GM19455 (cell line): Measurements from ENCODE around the gene KL.

Experiments
- ATAC-seq: cut with Tn5 transposase; IDR thresholded peaks from one replicate; pipeline ENCODE4 v1.9.1; 2021; ENCODE audit not compliant: unreplicated experiment

The KL gene

GRCh38 chr13:33033986-33034385 is 17.8 kb downstream of the KL start:
- no peak for ATAC-seq

- ATAC-seq: no peak
Observed at GRCh38 chr13:33034882-33035520, 18.8 kb downstream of the KL start.

DNA sequence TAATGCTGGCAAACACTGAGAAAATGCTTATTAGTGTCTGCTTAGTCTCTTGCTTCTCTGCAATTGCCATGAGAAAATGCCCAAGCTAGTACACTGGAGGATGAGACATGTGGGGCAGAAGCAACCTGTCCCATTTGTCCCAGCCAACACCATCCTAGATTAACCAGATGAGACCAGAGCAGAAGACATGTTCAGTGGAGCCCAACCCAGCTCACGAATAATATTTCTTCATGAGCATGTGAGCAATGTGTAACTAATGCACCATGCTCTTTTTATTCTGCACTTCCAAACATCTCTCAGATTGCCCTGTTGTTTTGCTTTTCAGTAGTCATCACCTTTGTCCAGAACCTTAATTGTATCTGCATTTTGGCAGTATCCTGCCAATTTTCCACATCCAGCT is 21.4 kb downstream of the KL start:
- no peak for ATAC-seq

GRCh38 chr13:33040090-33040489 is 23.9 kb downstream of the KL start:
- no peak for ATAC-seq

DNA sequence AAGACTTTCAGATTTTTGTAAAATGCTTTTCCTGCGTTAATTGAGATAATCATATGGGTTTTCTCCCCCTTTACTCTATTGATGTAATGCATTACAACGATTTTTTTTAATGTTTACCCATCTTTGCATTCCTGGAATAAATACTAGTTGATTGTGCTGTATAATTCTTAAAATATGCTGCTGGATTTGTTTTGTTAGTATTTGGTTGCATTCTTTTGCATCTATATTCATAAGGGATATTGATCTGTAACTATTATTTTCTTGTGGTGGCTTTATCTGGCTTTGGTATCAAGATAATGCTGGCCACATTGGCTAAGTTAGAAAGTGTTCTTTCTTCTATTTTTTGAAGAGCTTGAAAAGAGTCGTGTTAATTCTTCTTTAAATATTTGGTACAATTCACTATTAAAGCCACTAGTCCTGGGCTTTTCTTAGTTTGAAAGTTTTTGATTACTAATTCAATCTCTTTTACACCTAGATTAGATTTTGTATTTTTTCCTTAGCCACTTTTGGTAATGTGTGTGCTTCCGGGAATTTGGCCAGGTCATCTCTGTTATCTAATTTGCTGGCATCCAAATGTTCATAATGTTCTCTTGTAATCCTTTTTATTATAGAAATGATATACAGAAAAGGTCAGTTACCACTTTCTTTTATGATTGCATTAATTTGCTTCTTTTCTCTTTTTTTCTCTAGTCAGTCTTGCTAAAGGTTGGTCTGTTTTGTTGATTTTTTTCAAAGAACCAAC is 29.8 kb downstream of the KL start:
- ATAC-seq: no peak

- ATAC-seq: no peak
Observed at GRCh38 chr13:33050161-33050560, 33.9 kb downstream of the KL start.

- no peak for ATAC-seq
Observed at GRCh38 chr13:33051632-33052031, 35.4 kb downstream of the KL start.

- ATAC-seq: no peak
Observed at GRCh38 chr13:33052506-33053280, 36.5 kb downstream of the KL start.

DNA sequence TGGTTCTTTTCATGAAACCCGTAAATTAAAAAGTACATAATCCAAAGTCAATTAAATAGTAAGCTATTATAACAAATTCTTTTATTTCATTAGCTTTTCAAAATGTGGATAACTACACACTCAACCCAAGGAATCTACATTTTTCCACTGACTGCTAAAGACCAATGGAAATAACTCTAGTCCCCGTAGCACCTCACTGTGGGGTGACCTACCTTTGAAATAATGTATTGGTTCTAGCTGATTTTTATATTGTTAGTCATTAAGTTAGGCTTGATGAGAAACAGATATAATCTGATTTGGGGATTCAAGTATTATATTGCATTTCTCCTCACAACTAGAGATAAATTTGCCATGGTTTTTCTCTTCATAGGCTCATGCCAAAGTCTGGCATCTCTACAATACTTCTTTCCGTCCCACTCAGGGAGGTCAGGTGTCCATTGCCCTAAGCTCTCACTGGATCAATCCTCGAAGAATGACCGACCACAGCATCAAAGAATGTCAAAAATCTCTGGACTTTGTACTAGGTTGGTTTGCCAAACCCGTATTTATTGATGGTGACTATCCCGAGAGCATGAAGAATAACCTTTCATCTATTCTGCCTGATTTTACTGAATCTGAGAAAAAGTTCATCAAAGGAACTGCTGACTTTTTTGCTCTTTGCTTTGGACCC is 37.3 kb downstream of the KL start:
- no peak for ATAC-seq

DNA sequence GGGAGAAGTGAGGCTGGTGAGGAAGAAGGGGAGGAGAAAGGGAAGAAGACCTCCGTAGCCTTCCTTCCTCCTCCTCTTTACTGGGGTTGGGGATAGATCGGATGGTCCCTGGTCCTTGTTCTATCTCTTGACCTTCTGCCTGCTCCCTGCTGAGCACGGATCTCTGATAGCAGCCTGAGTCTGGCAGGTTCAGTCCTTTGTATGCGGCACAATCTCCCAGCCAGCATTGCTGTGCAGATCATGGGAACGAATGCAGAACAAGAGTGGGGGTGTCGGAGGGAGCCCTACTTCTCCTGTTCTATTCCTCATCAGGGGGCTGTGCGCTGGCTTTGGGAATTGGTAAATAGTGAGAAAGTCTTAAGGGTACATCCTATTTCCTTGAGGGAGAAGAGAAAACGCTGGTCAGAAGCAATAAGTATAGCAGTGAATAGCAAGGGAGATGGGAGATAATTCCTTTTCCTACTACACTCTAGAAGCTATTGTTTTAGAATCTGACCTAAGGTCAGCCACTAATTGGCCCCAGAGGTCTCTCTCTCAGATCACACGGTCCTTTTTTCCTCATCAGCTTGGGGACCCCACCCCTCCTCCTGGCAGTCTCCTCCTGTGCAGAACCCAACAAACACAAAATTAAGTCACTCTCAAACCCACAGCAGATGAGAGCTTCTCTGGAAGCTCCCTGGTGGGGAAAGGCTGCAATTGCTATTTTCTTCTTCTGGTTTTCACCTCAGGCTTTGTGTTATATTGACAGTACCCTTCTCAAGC is 41.0 kb downstream of the KL start:
- ATAC-seq: no peak

DNA sequence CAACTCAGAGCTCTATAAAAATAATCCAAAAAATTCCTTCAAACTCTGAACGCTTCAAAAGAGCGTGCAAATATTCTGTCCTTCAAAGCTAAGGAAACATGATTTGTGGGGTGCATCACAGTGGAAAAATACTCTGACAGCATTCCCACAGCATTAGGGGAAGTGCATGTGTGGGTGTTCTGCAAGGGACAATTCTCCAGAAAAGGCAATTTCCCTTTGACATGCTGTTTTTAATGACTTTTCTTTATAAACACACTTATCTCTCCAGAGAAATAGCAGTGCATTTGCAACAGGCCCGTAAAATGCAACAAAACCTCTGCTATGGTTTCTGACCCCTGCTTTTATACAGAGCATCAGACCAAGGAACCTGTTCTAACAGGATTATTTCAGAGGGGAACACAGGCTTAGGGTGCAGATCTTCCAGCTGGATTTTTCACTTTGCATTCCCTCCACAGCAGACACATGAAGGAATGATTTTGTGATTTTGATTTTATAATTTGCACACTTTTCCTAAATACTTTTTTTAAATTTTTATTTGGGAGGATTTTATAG is 42.6 kb downstream of the KL start:
- ATAC-seq: no peak

- no peak for ATAC-seq
Observed at GRCh38 chr13:33060815-33061214, 44.6 kb downstream of the KL start.

DNA sequence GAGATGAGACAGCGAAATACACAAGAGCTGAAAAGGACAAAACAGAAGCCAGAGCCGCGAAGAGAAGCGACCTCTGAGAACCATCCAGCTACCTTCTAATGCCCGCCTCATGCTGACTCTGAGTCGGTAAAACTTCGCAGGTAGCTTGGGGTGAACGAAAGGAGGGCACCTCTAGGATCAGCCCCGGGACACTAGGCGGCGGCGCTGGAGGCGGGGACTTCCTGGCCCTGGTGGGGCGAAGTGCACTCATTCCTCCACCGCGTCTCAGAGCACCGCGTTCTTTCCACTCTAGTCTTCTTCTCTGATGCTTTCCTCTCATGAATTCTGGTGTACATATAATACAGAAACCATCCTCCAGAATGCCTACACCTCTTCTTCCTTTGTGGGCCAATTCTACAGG is 50.1 kb downstream of the KL start:
- no peak for ATAC-seq

- no peak for ATAC-seq
Observed at GRCh38 chr13:33069365-33069764, 53.1 kb downstream of the KL start.

DNA sequence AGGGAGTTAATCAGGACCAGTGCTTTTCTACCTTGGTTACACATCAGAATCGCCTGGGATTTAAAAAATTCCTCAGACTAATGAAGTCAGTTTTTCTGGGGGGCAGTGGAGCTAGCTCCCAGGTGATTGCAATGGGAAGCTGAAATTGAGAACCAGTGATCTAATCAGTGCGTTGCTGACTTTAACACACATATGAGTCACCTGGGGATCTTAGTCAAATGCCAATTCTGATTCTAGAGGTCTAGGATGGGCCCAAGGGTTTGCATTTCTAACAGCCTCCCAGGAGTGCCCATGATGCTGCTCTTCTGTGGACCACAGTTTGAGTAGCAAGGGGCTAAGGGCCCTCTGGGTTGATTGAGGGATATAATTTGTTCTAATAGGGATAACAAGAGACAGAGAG is 54.5 kb downstream of the KL start:
- no peak for ATAC-seq

GRCh38 chr13:33072282-33072681 is 56.1 kb downstream of the KL start:
- ATAC-seq: no peak

- ATAC-seq: no peak
Observed at GRCh38 chr13:33072759-33073158, 56.5 kb downstream of the KL start.

DNA sequence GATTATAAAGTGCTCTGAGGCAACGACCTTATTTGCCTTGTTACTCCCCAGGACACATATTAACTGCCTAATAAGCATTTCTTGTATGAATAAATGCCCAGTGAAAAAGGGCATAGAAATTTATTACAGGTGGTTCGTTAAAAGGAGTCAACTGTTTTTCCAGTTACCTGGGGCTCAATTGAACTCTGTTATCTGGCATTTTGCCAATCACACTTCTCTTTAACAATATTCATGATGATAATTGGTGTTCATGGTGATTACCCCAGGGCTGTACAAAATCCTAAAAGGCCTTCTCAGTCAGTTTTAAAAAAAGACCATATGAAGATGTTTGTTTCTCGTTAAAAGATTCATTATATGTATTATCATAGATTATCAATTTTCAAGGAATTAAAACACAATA is 57.1 kb downstream of the KL start:
- ATAC-seq: no peak

DNA sequence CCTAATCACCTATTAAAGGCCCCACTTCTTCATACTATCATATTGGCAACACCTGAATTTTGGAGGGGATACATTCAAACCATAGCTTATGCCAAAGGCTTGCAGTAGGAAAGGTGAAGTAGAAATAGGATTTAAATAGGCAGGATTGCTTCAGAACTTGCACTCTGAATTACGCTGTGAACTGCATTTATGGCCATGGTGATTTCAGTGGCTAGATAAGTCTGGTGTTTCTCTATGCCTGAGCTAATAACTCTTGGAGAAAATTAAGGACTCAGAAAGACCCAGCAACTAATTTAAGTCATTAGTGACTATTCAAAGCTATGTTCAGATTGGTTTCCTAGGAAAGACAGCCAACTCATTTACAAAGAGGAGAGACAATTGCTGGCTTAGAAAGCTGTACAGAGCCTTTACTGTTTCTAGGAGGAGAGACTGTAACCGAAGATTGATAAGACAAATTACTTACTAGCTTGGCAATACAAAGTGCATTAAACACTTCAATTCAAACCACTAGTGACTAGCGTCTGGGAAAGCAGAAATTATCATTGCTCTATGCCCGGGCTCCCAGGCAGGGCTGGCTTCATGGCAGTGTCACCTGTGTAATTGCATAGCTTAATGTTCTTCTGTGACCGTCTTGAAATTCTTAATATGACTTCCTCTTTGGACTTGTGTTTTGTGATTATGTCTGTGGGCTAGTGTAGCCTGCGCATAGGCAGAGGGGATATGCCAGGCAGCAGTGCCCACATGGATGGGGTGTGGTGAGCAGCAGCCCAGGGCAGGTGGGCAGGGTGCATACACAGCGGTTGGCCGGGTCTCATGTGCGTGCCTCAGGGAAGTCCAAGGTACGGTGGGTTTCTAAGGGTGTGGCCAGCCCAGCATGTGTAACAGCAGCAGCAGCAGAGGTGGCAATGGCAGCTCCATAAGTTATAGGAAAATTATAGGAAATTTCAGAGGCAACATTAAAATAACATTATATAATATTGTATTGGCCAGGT is 60.1 kb downstream of the KL start:
- no peak for ATAC-seq
